ENCODE measurements around the gene POU2AF3.

Gene POU2AF3

GRCh38 chr11:111344032-111344431 lies 45.7 kb downstream of the POU2AF3 start:
- Histone ChIP-seq H3K9ac (ENCODE audit: low read length) (no peak overlapping the region), H3K9me3 (ENCODE audit: control insufficient read depth, insufficient read depth, low read depth, low read length) (peaks cover 3% of the 10 kb centered on the region; the same call in 1 of the 2 replicates), H3K4me1 (ENCODE audit: control insufficient read depth, insufficient read depth, low read length) (peaks cover 4% of the 10 kb centered on the region; the same call in 1 of the 2 replicates), H3K4me3 (ENCODE audit: low read depth, low read length) (no peak overlapping the region), H3K27ac (ENCODE audit: low read depth, low read length) (no peak overlapping the region), H3K36me3 (ENCODE audit: control insufficient read depth, insufficient read depth, low read length) (no peaks in the 10 kb centered on the region), H3K27me3 (ENCODE audit: control insufficient read depth, insufficient read depth, low read length) (no peaks in the 10 kb centered on the region)

- Histone ChIP-seq H3K9ac (ENCODE audit: low read length) (no peak overlapping the region), H3K4me1 (ENCODE audit: control insufficient read depth, insufficient read depth, low read length) (peaks cover 4% of the 10 kb centered on the region; the same call in 1 of the 2 replicates), H3K9me3 (ENCODE audit: control insufficient read depth, insufficient read depth, low read depth, low read length) (no peaks in the 10 kb centered on the region), H3K27me3 (ENCODE audit: control insufficient read depth, insufficient read depth, low read length) (no peaks in the 10 kb centered on the region), H3K4me3 (ENCODE audit: low read depth, low read length) (no peak overlapping the region), H3K27ac (ENCODE audit: low read depth, low read length) (no peak overlapping the region), H3K36me3 (ENCODE audit: control insufficient read depth, insufficient read depth, low read length) (no peaks in the 10 kb centered on the region)
Measured at GRCh38 chr11:111347002-111347722, 48.8 kb downstream of the POU2AF3 start.

- peaks cover 4% of the 10 kb centered on the region; the same call in 1 of the 2 replicates for H3K4me1 ChIP-seq (ENCODE audit: control insufficient read depth, insufficient read depth, low read length)
- no peak overlapping the region for H3K27ac ChIP-seq (ENCODE audit: low read depth, low read length)
- H3K9ac ChIP-seq (ENCODE audit: low read length), result no peak overlapping the region
- H3K9me3 ChIP-seq (ENCODE audit: control insufficient read depth, insufficient read depth, low read depth, low read length), result no peaks in the 10 kb centered on the region
- no peaks in the 10 kb centered on the region for H3K27me3 ChIP-seq (ENCODE audit: control insufficient read depth, insufficient read depth, low read length)
- H3K4me3 ChIP-seq (ENCODE audit: low read depth, low read length), result no peak overlapping the region
- H3K36me3 ChIP-seq (ENCODE audit: control insufficient read depth, insufficient read depth, low read length), result no peaks in the 10 kb centered on the region
Measured at GRCh38 chr11:111347723-111348115, 49.4 kb downstream of the POU2AF3 start.

DNA sequence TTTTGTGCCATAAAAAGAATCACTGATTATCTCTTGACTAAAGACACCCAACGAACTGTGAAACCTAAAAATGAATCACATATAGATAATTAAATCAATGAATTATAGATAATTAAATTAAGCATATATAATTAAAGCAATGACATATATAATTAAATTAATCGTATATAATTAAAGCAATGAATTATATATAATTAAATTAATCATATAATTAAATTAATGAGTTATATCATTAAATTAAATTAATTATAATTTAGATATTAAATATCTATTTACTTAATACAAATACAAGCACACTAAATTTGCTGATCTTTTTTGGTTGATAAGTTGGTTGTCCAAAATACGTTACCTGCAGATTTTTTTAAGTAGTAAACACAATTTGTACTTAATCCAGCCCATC lies 49.8 kb downstream of the POU2AF3 start:
- Histone ChIP-seq H3K27me3 (ENCODE audit: control insufficient read depth, insufficient read depth, low read length) (no peaks in the 10 kb centered on the region), H3K4me3 (ENCODE audit: low read depth, low read length) (no peak overlapping the region), H3K9ac (ENCODE audit: low read length) (no peak overlapping the region), H3K36me3 (ENCODE audit: control insufficient read depth, insufficient read depth, low read length) (no peaks in the 10 kb centered on the region), H3K4me1 (ENCODE audit: control insufficient read depth, insufficient read depth, low read length) (peaks cover 4% of the 10 kb centered on the region; the same call in 1 of the 2 replicates), H3K27ac (ENCODE audit: low read depth, low read length) (no peak overlapping the region), H3K9me3 (ENCODE audit: control insufficient read depth, insufficient read depth, low read depth, low read length) (no peaks in the 10 kb centered on the region)

GRCh38 chr11:111349191-111349695 lies 50.9 kb downstream of the POU2AF3 start:
- no peak overlapping the region for H3K4me3 ChIP-seq (ENCODE audit: low read depth, low read length)
- H3K36me3 ChIP-seq (ENCODE audit: control insufficient read depth, insufficient read depth, low read length), result no peaks in the 10 kb centered on the region
- H3K4me1 ChIP-seq (ENCODE audit: control insufficient read depth, insufficient read depth, low read length), result peaks cover 4% of the 10 kb centered on the region; the same call in 1 of the 2 replicates
- H3K27ac ChIP-seq (ENCODE audit: low read depth, low read length), result no peak overlapping the region
- no peaks in the 10 kb centered on the region for H3K27me3 ChIP-seq (ENCODE audit: control insufficient read depth, insufficient read depth, low read length)
- H3K9me3 ChIP-seq (ENCODE audit: control insufficient read depth, insufficient read depth, low read depth, low read length), result no peaks in the 10 kb centered on the region
- H3K9ac ChIP-seq (ENCODE audit: low read length), result no peak overlapping the region

- H3K9ac ChIP-seq (ENCODE audit: low read length), result no peak overlapping the region
- H3K36me3 ChIP-seq (ENCODE audit: control insufficient read depth, insufficient read depth, low read length), result no peaks in the 10 kb centered on the region
- H3K4me1 ChIP-seq (ENCODE audit: control insufficient read depth, insufficient read depth, low read length), result peaks cover 4% of the 10 kb centered on the region; the same call in 1 of the 2 replicates
- H3K27ac ChIP-seq (ENCODE audit: low read depth, low read length), result no peak overlapping the region
- H3K27me3 ChIP-seq (ENCODE audit: control insufficient read depth, insufficient read depth, low read length), result no peaks in the 10 kb centered on the region
- H3K4me3 ChIP-seq (ENCODE audit: low read depth, low read length), result no peak overlapping the region
- H3K9me3 ChIP-seq (ENCODE audit: control insufficient read depth, insufficient read depth, low read depth, low read length), result no peaks in the 10 kb centered on the region
Measured at GRCh38 chr11:111350811-111351210, 52.5 kb downstream of the POU2AF3 start.

DNA sequence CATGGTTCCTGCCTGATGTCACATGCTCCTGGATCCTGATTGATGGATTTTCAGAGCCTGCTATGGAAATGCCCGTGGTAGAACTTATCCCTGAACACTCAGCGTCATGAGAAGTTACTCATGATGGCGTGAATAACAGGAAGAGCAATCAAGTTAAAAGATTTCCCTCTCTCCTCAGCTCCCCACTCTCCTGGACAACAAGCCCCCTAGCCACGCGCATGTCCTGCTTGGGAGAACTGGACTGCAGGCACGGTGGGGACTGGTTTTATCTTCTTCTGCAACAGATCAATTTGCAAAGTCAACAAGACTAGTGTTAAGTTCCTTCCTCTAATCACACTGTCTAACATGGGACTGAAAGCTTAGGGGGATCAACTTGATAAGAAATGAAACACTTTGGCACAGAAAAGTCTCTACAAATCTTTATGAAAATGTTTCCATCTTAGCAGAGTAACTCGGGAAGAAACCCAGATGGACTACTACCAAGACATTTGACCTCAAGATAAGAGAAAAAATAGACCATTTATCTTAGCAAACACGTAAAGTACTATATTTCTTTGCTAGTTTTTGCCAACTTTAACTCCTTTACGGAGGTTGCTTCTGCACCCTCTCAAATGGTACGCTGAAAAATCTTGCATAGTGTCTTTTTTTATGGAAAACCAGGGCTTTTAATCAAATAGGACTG lies 53.2 kb downstream of the POU2AF3 start:
- H3K36me3 ChIP-seq (ENCODE audit: control insufficient read depth, insufficient read depth, low read length), result no peaks in the 10 kb centered on the region
- H3K9ac ChIP-seq (ENCODE audit: low read length), result no peak overlapping the region
- no peak overlapping the region for H3K27ac ChIP-seq (ENCODE audit: low read depth, low read length)
- no peaks in the 10 kb centered on the region for H3K9me3 ChIP-seq (ENCODE audit: control insufficient read depth, insufficient read depth, low read depth, low read length)
- H3K27me3 ChIP-seq (ENCODE audit: control insufficient read depth, insufficient read depth, low read length), result no peaks in the 10 kb centered on the region
- H3K4me3 ChIP-seq (ENCODE audit: low read depth, low read length), result no peak overlapping the region
- H3K4me1 ChIP-seq (ENCODE audit: control insufficient read depth, insufficient read depth, low read length), result peaks cover 2% of the 10 kb centered on the region; the same call in 1 of the 2 replicates

GRCh38 chr11:111352231-111352746 lies 53.9 kb downstream of the POU2AF3 start:
- H3K36me3 ChIP-seq (ENCODE audit: control insufficient read depth, insufficient read depth, low read length), result no peaks in the 10 kb centered on the region
- H3K27ac ChIP-seq (ENCODE audit: low read depth, low read length), result no peak overlapping the region

DNA sequence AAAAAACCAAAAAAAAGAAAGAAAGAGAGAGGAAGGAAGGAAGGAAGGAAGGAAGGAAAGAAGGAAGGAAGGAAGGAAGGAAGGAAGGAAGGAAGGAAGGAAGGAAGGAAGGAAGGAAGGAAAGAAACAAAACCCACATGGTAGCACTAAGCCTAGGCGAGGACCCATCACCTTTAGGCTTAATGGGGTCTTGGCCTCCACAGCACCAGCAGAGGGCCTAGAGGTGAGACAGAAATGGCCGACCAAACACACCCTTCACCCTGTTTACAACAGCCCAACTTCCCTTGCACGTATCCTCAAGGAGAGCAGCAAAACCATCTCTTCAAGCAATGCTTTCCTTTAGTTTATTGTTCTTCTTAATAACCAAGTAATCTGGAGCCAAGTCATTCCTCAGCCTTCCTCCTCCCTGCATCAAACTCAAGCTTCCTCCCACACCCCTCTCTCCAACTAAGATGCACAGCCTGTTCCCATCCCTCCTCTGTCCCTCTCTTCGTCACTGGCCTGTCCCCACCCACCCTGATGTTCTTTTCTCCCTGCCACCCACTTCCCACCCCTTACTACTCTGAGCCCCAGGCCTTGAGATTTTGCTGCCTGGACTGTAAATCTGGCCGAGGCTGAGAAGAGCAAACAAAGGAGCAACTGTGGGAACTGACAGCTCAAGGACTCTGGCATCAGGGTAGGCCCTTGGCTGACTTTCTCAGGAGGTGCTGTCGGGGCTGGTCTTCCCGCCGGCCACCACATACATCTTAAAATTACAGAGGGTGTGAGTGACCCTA lies 54.8 kb downstream of the POU2AF3 start:
- Histone ChIP-seq H3K4me3 (ENCODE audit: low read depth, low read length) (no peak overlapping the region), H3K27ac (ENCODE audit: low read depth, low read length) (no peak overlapping the region), H3K4me1 (ENCODE audit: control insufficient read depth, insufficient read depth, low read length) (no peaks in the 10 kb centered on the region), H3K9me3 (ENCODE audit: control insufficient read depth, insufficient read depth, low read depth, low read length) (no peaks in the 10 kb centered on the region), H3K36me3 (ENCODE audit: control insufficient read depth, insufficient read depth, low read length) (no peaks in the 10 kb centered on the region), H3K27me3 (ENCODE audit: control insufficient read depth, insufficient read depth, low read length) (no peaks in the 10 kb centered on the region), H3K9ac (ENCODE audit: low read length) (no peak overlapping the region)

More at GRCh38 chr11:111352231-111352746, 53.9 kb downstream of the POU2AF3 start:
- H3K9ac ChIP-seq (ENCODE audit: low read length), result no peak overlapping the region
- H3K4me1 ChIP-seq (ENCODE audit: control insufficient read depth, insufficient read depth, low read length), result no peaks in the 10 kb centered on the region
- no peak overlapping the region for H3K4me3 ChIP-seq (ENCODE audit: low read depth, low read length)
- H3K9me3 ChIP-seq (ENCODE audit: control insufficient read depth, insufficient read depth, low read depth, low read length), result no peaks in the 10 kb centered on the region
- no peaks in the 10 kb centered on the region for H3K27me3 ChIP-seq (ENCODE audit: control insufficient read depth, insufficient read depth, low read length)

GRCh38 chr11:111353776-111354600 lies 55.6 kb downstream of the POU2AF3 start:
- Histone ChIP-seq H3K4me1 (ENCODE audit: control insufficient read depth, insufficient read depth, low read length) (no peaks in the 10 kb centered on the region), H3K27me3 (ENCODE audit: control insufficient read depth, insufficient read depth, low read length) (no peaks in the 10 kb centered on the region), H3K4me3 (ENCODE audit: low read depth, low read length) (no peak overlapping the region), H3K9ac (ENCODE audit: low read length) (no peak overlapping the region), H3K27ac (ENCODE audit: low read depth, low read length) (no peak overlapping the region), H3K36me3 (ENCODE audit: control insufficient read depth, insufficient read depth, low read length) (no peaks in the 10 kb centered on the region), H3K9me3 (ENCODE audit: control insufficient read depth, insufficient read depth, low read depth, low read length) (no peaks in the 10 kb centered on the region)

Data from HUES6 (cell line).